HCT116 (cell line): ENCODE results near the gene OAT. TPM values are rescaled to one million over a fixed set of nuclear protein-coding genes. Genes with fewer than 3 reads are reported as not detected.

ENCODE experiments used
- ATAC-seq: fragments of 200-7000 bp; cut with Tn5 transposase; 2 replicates; pipeline ENCODE4 v1.9.1; 2020; ENCODE audit warnings: mild to moderate bottlenecking, moderate library complexity
- BruUV-seq: library from RNA; stranded (reverse); fragments of 400-500 nt; replicated peaks from 2 replicates; lab custom pipeline; 2021; lab: Mats Ljungman, UMichigan
- CTCF ChIA-PET: fragments of 300-600 bp; sonication (Branson Sonifier 250); formaldehyde crosslinking; loops from one replicate; lab custom pipeline; 2021; ENCODE audit warnings: antibody characterized with exemption; lab: Charles Lee
- POLR2A ChIA-PET: fragments of 300-600, 350-600 bp; sonication (Branson Sonifier 250); formaldehyde crosslinking; loops from one replicate; lab custom pipeline; 2021; ENCODE audit warnings: antibody characterized with exemption; lab: Charles Lee
- RAD21 ChIA-PET, 2 experiments: fragments of 300-600 bp; sonication (Branson Sonifier 250); formaldehyde crosslinking; loops; one replicate each; lab custom pipeline; 2023; ENCODE audit warnings: low total read pairs in 2 of 2; ENCODE audit not compliant: uncharacterized antibody in 2 of 2, unreplicated experiment in 2 of 2, low non-redundant PET in 1 of 2; lab: Charles Lee
- DNase-seq: peaks from one replicate; pipeline ENCODE4 v3.0.0-alpha.2; 2010; ENCODE audit warnings: low read depth, low spot score
- H2AFZ ChIP-seq: fragments of 200-600 bp; shearing (Covaris generic), sonication (generic); 2 replicates; pipeline ENCODE4 v1.6.1; 2017; ENCODE audit warnings: low read depth, mixed run types, mixed read lengths, antibody characterized with exemption, low read length; ENCODE audit not compliant: poor library complexity, severe bottlenecking
- H3K27ac ChIP-seq: 2 replicates; pipeline ENCODE4 v1.5.1; 2012; ENCODE audit warnings: low read depth, low read length
- H3K27me3 ChIP-seq: fragments of 200-600 bp; sonication (generic); 2 replicates; pipeline ENCODE4 v1.6.1; 2016; ENCODE audit warnings: mixed run types, low read length, mixed read lengths; ENCODE audit not compliant: insufficient read depth
- H3K36me3 ChIP-seq, 2 experiments: fragments of 200-500 bp in 1 of 2; fragments of 200-600 bp in 1 of 2; sonication (Bioruptor generic) in 1 of 2; sonication (generic) in 1 of 2; 2 replicates each; pipeline versions ENCODE4 v1.5.1 to v1.6.1; 2014 to 2016; ENCODE audit warnings: low read length in 2 of 2, inconsistent platforms in 1 of 2, mixed read lengths in 1 of 2, mixed run types in 1 of 2; ENCODE audit not compliant: insufficient read depth in 2 of 2, control insufficient read depth in 1 of 2
- H3K4me1 ChIP-seq, 2 experiments: fragments of 200-600 bp in 1 of 2; sonication (generic) in 1 of 2; 2 replicates each; pipeline versions ENCODE4 v1.5.1 to v1.6.1; 2012 to 2017; ENCODE audit warnings: low read length in 2 of 2, inconsistent platforms in 1 of 2, mild to moderate bottlenecking in 1 of 2, mixed read lengths in 1 of 2, mixed run types in 1 of 2, moderate library complexity in 1 of 2; ENCODE audit not compliant: insufficient read depth in 2 of 2, control insufficient read depth in 1 of 2
- H3K4me2 ChIP-seq: fragments of 200-600 bp; sonication (generic); 2 replicates; pipeline ENCODE4 v1.6.1; 2017; ENCODE audit warnings: mixed run types, low read length, mixed read lengths
- H3K4me3 ChIP-seq, 2 experiments: fragments of 200-600 bp in 1 of 2; sonication (generic) in 1 of 2; replicated peaks in 1 of 2; 2 replicates each; pipeline ENCODE4 v1.5.1; 2011 to 2016; ENCODE audit warnings: low read length in 2 of 2, control low read depth in 1 of 2, low read depth in 1 of 2, mild to moderate bottlenecking in 1 of 2, mixed read lengths in 1 of 2, mixed run types in 1 of 2
- H3K79me2 ChIP-seq: fragments of 200-600 bp; sonication (generic); 2 replicates; pipeline ENCODE4 v1.6.1; 2017; ENCODE audit warnings: mild to moderate bottlenecking, mixed run types, low read length, moderate library complexity, mixed read lengths; ENCODE audit not compliant: insufficient read depth
- H3K9ac ChIP-seq: fragments of 200-600 bp; sonication (generic); 2 replicates; pipeline ENCODE4 v1.6.1; 2016; ENCODE audit warnings: low read length, mixed read lengths
- H3K9me2 ChIP-seq: fragments of 200-600 bp; sonication (generic), shearing (Covaris generic); 2 replicates; pipeline ENCODE4 v1.6.1; 2017; ENCODE audit warnings: mixed run types, mild to moderate bottlenecking, moderate library complexity; ENCODE audit not compliant: insufficient read depth
- H3K9me3 ChIP-seq, 2 experiments: fragments of 200-500 bp in 1 of 2; fragments of 200-600 bp in 1 of 2; sonication (Bioruptor generic) in 1 of 2; sonication (generic) in 1 of 2; 2 replicates each; pipeline ENCODE4 v1.6.1; 2014 to 2017; ENCODE audit warnings: low read length in 2 of 2, mixed read lengths in 2 of 2, inconsistent platforms in 1 of 2, low read depth in 1 of 2, mild to moderate bottlenecking in 1 of 2, mixed run types in 1 of 2, moderate library complexity in 1 of 2; ENCODE audit not compliant: control insufficient read depth in 1 of 2, insufficient read depth in 1 of 2
- H4K20me1 ChIP-seq: fragments of 200-600 bp; sonication (generic), shearing (Covaris generic); 2 replicates; pipeline ENCODE4 v1.6.1; 2017; ENCODE audit warnings: mixed run types, mild to moderate bottlenecking, moderate library complexity; ENCODE audit not compliant: insufficient read depth
- ATF3 ChIP-seq: IDR thresholded peaks from 2 replicates; pipeline ENCODE4 v1.6.1; 2012
- CEBPB ChIP-seq: IDR thresholded peaks from 2 replicates; pipeline ENCODE4 v1.6.1; 2012; ENCODE audit warnings: low read depth
- EGR1 ChIP-seq: IDR thresholded peaks from 2 replicates; pipeline ENCODE4 v1.6.1; 2012; ENCODE audit warnings: low read depth
- EZH2phosphoT487 ChIP-seq: fragments of 200-600 bp; IDR thresholded peaks from 2 replicates; pipeline ENCODE4 v1.6.1; 2018; ENCODE audit warnings: antibody characterized with exemption, borderline replicate concordance
- FOSL1 ChIP-seq: IDR thresholded peaks from 2 replicates; pipeline ENCODE4 v1.6.1; 2012; ENCODE audit warnings: low read depth
- POLR2A ChIP-seq: IDR thresholded peaks from 2 replicates; pipeline ENCODE4 v1.7.0; 2011; ENCODE audit warnings: borderline replicate concordance; ENCODE audit not compliant: insufficient read depth, insufficient read length; ENCODE audit errors: extremely low read depth
- POLR2AphosphoS5 ChIP-seq: IDR thresholded peaks from 2 replicates; pipeline ENCODE4 v1.6.1; 2011; ENCODE audit warnings: mild to moderate bottlenecking, low read depth, low read length, moderate library complexity
- SP1 ChIP-seq: IDR thresholded peaks from 2 replicates; pipeline ENCODE4 v1.6.1; 2012; ENCODE audit warnings: low read depth
- SRF ChIP-seq: IDR thresholded peaks from 2 replicates; pipeline ENCODE4 v1.6.1; 2012; ENCODE audit warnings: low read depth
- TCF7L2 ChIP-seq: IDR thresholded peaks from 2 replicates; pipeline ENCODE4 v1.7.0; 2011; ENCODE audit warnings: borderline replicate concordance, inconsistent platforms; ENCODE audit not compliant: insufficient read depth, insufficient read length; ENCODE audit errors: extremely low read depth
- YY1 ChIP-seq: IDR thresholded peaks from 2 replicates; pipeline ENCODE4 v1.6.1; 2011; ENCODE audit warnings: low read length, low read depth, moderate library complexity, mild to moderate bottlenecking; ENCODE audit not compliant: insufficient replicate concordance; ENCODE audit errors: extremely low read depth
- ZBTB33 ChIP-seq: IDR thresholded peaks from 2 replicates; pipeline ENCODE4 v1.6.1; 2011; ENCODE audit warnings: mild to moderate bottlenecking, low read length, moderate library complexity; ENCODE audit not compliant: insufficient replicate concordance; ENCODE audit errors: extremely low read depth
- ZNF274 ChIP-seq: fragments of 200-500 bp; sonication (Bioruptor generic); IDR thresholded peaks from 2 replicates; pipeline ENCODE4 v1.6.1; 2014; ENCODE audit warnings: mild to moderate bottlenecking, low read depth, low read length, inconsistent platforms
- intact Hi-C: fragments of 100-400 bp; cut with micrococcal nuclease; formaldehyde crosslinking; loops from 2 replicates; pipeline ENCODE4 v1.10.0; 2022
- total RNA-seq: library from RNA; stranded (reverse); gene quantifications from one replicate; pipeline ENCODE4 v1.2.1, GENCODE V29; 2021; ENCODE audit not compliant: unreplicated experiment

OAT gene
- total RNA-seq, 1 experiment from 2014 or later = 133 TPM

GRCh38 chr10:124415210-124415609, 3.5 kb downstream of the OAT start:
- ChIA-PET CTCF (interaction anchor here (0.7 to 1.8 kb wide), 3 partner anchors 8 to 35 kb away, joined by 3 to 14 read pairs (median 3); no protein-coding TSS in a partner anchor), RAD21 (no interaction called here), POLR2A (no interaction called here)
- no TSS peak for BruUV-seq
- Histone ChIP-seq H3K9me2 (no peaks in the 10 kb centered on the region), H2AFZ (no peak overlapping the region), H3K4me2 (no peak overlapping the region), H3K9me3 (no peaks in the 10 kb centered on the region), H4K20me1 (0 out of 2 replicates have a peak, but pooled peaks cover 5% of the 10 kb centered on the region), H3K79me2 (peaks cover 60% of the 10 kb centered on the region), H3K27ac (no peak overlapping the region), H3K36me3 (peaks cover 0 to 3% of the 10 kb centered on the region in 2 experiments; a peak in 1 of 4 replicates), H3K4me3 (no peak overlapping the region), H3K9ac (no peak overlapping the region), H3K27me3 (no peaks in the 10 kb centered on the region), H3K4me1 (peaks cover 10 to 15% of the 10 kb centered on the region in 2 experiments)
- intact Hi-C loops = loop anchor here (5.0 kb wide), 1 partner anchor 327 kb away; the partner anchor contains the start of gene FAM53B
- ATAC-seq (no peak), DNase-seq (no peak)
- TF ChIP-seq ATF3 = no peak
- no peak for TF ChIP-seq ZNF274
- no peak for TF ChIP-seq FOSL1
- no peak for TF ChIP-seq YY1
- no peak for TF ChIP-seq POLR2AphosphoS5
- TF ChIP-seq SP1 = no peak
- no peak for TF ChIP-seq ZBTB33
- TF ChIP-seq EZH2phosphoT487 = no peak
- no peak for TF ChIP-seq POLR2A
- no peak for TF ChIP-seq CEBPB
- no peak for TF ChIP-seq TCF7L2
- TF ChIP-seq EGR1 = no peak
- TF ChIP-seq SRF = no peak
